Stromal cell of bone marrow (primary cell): ENCODE measurements around the gene JPH3.
A peak's percentile ranks its signal among the peaks of the same experiment; 100 is the strongest.

ENCODE experiments used
- DNase-seq: peaks from one replicate; pipeline ENCODE4 v3.0.0-alpha.2; 2012; ENCODE audit warnings: low read depth

The JPH3 gene

DNA sequence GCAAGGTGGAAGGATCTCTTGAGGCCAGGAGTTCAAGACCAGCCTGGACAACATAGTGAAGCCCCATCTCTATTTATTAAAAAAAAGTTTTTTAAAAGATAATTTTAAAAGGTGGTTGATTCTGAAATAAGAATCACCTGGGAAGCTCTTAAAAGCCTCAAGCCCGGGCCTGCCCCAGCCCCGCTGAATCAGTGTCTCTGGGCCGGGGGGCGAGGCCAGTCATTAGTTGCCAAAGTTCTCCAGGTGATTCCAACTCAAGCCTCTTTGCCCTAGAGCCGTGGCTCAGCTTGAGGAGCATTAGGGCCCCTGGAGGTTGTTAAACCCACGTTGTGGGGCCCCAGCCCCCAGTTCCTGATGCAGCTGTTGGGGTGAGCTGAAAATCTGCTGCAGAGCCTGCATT is 24.6 kb downstream of the JPH3 start:
- DNase-seq = no peak

DNA sequence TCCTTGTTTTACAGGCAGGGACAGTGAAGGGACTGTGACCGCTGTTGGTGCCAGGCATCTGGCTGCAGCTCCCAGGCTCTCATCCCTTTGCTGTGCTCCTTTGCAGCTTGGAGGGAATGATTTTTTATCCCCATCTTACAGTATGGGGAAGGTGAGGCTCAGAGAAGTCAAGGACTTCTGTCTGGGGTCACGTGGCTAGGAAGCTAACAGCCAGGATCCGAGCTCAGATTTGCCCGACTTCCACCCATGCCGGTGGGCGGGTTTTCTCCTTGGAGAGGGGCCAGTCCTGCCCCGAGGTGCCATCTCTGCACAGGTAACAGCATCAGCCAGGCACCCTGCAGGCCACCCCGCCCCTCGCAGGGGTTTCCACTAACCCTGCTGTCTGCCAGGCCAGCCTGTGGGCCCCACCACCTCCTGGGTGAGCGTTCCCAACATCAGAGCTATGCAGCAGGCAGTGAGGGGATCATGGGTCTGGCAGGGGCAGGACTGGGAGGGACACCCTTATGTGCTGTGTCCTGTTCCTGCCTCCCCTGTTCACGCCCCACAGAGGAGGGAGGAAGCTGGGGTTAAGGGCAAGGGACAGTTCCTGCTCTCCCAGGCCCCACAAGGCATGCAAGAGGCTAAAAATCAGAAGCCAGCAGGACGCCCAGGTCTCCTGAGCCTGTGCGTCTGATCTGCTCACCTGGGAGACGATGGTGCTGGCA is 25.4 kb downstream of the JPH3 start:
- DNase-seq = no peak

DNA sequence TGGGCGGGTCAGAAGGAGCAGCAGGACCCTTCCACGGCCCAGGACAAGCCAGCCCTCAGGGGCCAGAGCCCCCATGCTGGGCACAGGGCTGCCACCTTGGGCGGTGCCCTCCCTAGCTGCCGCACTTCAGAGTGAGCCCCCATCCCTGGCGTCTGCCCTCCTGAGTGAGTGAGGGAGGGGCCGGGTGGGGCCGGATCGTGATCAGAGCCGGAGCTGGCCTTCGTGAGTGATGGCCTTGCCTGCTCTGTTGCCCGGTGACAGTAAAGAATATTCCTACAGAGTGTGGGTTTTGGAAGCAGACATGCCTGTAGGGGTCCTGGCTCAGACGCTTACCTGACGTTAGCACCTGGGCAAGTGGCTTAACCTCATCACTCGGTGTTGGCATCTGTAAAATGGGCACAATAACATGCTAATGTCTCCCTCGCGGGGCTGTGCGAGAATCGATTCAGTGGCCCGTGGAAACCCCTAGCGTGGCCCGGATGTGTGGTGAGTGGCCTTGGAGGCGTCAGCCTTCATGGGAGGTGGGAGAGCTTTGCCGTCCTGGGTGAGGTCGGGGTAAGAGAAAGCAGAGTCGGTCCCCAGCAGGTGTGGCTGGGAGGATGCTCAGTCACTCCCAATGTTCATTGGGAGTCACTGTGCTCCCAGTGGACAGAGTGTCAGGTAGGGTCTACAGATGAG is 26.1 kb downstream of the JPH3 start:
- no peak for DNase-seq

DNA sequence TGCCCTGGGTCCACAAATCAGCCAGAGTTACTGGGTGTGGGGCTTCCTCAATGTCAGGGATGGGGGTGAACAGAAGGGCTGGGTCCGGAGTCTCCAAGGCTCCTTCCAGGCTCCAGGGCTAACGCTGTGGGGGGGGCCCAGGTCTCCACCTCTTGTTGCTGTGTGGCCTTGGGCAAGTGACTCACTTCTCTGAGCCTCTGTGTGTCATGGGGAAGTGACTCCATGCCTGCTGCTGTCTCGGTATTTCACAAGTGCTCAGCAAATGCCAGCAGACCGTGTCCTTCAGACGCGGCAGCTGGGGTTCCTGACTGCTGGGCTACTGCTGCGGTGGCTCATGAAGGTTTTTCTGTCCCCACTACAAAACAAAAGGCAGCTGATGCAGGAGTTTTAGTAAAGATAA is 26.6 kb downstream of the JPH3 start:
- DNase-seq = no peak

DNA sequence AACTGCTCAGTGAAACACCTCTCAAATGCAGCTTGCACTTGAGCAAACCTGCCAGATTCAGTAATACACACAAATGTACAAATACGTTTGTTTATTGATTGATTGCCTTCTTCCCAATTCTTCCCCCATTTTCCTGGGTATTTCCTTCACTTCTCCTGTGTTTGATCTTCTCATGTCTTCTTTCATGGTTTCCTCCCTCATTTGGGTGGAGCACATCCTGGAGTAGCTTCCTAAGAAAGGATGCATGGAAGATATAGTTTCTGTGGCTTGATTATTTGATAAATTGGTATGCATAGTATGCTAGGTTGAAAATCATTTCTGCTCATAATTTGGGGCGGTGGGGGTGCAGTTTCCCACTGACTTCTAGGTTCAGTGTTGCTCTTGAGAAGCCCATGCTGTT is 28.8 kb downstream of the JPH3 start:
- no peak for DNase-seq

DNA sequence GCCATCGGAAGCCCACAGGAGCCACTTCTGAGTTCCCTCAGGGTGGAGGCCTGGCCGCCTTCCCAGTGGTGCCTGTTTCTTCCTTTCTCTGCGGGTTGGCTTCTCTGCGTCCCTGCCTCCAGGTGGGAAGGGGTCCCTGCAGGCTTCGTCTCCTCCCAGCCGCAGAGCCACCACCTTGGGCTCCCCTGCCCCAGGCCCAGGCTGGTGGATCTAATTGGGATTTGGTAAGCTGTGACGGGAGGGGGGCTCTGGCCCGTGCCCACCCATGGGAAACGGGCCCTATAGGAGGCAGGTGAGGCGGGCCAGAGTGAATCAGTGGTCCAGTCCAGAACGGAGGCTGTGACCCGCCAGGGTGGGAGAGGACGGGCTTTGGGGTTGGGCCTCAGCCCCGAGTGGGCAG is 32.1 kb downstream of the JPH3 start:
- DNase-seq = no peak

DNA sequence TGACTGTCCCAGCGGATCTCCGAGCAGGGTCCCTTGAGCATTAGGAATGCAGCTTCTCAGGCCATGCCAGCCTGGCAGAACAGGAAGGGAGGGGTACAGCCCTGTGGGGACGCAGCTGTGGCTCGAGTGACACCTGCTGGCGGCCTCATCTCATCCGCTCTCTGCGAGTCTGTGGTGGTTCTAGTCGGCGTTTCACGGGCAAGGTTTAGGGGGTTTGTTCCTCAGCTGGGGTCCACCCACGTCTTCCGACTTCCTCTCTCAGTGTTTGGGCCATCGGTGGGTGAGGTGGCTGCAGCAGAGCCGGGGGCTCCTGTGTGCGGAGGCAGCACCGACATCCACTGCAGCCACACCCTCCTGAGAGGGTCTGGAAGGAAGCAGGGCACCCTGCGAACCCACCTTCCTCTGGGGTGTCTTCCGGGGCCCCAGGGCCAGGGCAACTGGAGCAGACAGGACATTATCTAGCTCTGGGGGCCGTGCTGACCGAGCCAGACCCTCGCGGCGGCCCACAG is 33.3 kb downstream of the JPH3 start:
- peak; percentile 10 for DNase-seq

DNA sequence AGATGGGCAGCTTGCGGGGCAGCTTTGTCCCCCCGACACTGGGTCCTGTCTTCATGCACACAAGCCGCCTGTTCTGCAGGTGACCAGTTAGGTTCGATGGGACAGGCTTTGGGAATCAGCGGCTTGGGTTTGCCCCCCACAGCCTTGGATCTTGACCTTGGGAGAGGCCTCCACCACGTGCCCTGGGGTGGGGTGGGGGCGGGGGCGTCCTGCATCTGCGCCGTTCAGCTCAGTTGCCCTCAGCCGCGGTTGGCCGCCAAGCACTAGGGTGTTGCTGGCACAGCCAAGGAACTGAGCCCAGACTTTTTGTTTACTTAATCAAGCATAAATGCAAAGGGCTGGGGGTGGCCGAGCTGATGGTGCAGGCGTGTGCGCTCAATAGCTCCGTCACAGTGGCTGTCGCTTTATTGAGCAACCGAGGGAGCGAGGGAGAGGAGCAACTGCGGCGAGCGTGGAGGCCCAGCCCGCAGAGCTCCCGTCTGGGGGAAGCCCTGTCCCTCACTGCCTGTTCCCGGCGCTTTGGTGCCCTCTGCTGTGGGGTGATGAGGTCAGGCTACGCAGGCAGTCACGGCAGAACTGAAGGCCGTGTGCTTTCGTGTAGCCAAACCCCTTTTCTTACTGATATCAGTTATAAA is 33.9 kb downstream of the JPH3 start:
- DNase-seq = peak; percentile 70

DNA sequence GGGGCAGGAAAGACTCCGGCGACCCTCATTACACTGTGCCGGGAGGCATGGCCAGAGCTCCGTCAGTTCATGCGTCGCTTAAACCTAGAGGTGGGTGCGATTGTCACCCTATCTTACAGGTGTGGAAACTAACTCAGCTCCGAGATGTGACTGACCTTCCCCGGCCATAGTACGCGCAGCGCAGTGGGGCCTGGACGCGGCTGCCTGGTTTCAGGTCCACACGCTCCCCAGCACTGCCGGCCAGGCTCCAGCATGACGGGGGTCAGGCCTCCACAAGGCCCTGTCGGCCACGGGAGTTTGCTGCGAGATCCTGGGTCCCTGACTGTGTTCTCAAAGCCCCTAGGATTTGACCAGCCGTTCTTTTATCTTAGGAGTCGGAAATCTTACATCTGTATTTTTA is 34.4 kb downstream of the JPH3 start:
- DNase-seq = no peak

DNA sequence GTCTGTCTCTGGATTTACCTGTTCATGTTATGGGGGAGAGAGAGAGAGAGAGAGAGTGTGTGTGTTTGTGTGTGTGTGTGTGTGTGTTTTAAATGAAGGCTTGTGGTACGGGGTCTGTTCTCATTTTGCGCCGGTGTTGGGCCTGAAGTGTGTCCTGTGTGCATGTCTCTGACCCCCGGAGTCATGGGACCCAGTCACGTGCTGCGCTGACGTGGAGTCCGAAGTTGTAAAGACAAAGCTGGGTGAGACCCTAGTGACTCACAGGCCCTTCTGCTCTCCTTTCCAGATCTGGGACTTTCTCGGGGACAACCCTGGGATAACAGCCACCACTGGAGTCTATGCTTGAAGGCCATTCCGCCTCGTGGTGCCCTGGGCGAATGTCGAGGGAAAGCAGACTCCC is 35.0 kb downstream of the JPH3 start:
- no peak for DNase-seq

DNA sequence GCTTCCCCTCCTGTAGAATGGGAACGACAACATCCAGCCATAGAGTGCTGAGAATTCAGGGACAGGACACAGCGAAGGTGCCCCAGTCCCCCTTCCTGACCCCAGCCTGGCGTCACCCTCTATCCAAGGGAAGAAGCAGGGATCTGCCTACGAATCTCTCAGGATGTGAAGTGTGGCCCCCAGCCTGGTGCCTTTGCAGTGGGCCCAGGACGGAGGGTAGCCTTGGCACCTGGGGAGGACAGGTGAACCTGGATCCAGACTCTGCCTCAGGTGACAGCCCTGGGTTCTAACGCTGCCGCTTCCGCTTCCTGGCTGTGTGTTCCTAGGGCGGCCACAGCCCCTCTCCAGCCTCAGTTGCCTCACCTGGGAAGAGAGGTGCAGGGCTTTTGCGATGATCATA is 36.4 kb downstream of the JPH3 start:
- DNase-seq = no peak

DNA sequence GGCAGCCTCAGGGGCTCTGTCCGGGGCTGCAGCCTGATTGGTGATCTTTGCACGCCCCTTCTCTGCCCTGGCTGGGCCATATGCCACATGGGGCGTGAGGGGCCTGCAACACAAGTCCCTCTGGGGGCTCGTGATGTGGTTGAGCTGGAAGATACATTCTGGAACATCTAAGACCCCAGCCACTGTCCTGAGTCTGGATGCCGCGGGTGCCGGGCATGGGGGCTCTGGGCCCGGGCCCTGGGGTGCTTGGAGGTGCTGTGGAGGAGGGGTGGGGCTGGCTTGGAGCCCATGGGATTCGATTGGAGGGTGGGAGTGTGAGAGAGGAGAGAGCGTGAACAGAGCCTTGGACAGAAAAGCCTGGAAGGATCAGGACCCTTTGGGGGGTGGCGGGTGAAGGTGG is 39.4 kb downstream of the JPH3 start:
- DNase-seq = no peak

DNA sequence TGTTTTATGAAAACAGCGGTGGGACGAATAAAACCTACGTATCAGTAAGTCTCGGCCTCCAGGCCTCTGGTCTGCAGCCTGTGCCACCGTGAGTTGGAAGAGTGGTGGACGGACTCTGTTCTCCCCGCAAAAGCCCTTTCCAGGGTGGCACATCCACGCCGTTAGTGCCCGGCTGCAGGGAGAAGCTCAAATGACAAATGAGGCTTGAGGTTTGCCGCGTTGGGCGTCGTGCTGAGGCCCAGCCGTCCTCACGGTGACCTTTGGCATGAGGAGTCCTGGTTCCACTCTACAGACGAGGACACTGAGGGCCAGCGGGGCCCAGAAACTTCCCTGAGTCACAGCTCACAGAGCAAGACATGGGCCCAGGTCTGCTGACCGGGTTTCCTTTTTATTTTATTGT is 40.2 kb downstream of the JPH3 start:
- DNase-seq = no peak

DNA sequence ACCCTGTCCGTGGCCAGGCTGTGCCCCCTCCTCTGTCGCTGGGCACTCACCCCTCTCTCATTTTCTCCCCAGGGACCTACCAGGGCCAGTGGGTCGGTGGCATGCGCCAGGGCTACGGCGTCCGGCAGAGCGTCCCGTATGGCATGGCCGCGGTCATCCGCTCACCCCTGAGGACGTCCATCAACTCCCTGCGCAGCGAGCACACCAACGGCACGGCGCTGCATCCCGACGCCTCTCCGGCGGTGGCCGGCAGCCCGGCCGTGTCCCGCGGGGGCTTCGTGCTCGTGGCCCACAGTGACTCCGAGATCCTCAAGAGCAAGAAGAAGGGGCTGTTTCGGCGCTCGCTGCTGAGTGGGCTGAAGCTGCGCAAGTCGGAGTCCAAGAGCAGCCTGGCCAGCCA is 41.9 kb downstream of the JPH3 start:
- DNase-seq = no peak

DNA sequence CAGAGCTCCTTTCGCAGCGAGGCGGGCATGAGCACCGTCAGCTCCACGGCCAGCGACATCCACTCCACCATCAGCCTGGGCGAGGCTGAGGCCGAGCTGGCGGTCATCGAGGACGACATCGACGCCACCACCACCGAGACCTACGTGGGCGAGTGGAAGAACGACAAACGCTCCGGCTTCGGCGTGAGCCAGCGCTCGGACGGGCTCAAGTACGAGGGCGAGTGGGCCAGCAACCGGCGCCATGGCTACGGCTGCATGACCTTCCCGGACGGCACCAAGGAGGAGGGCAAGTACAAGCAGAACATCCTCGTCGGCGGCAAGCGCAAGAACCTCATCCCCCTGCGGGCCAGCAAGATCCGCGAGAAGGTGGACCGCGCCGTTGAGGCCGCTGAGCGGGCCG is 42.3 kb downstream of the JPH3 start:
- DNase-seq = no peak

DNA sequence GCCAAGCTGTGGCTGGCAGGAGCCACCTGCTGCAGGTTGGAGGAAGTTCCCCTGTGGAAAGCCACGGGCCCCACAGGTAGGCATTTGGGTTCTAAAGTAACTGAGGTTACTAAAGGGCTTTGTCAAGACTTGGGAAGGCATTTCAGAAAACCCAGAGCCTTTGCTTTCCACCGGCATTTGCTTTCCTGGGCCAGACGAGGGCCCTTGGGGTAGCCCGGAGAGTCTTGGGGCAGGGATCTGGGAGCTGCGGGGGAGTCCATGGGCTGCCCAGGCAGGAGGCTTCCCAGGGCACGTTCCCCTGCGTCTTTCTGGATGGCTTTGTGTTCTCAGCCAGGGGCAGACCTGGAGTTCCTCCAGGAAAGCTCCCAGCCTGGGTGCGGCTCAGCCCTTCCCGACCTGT is 43.5 kb downstream of the JPH3 start:
- DNase-seq = no peak

DNA sequence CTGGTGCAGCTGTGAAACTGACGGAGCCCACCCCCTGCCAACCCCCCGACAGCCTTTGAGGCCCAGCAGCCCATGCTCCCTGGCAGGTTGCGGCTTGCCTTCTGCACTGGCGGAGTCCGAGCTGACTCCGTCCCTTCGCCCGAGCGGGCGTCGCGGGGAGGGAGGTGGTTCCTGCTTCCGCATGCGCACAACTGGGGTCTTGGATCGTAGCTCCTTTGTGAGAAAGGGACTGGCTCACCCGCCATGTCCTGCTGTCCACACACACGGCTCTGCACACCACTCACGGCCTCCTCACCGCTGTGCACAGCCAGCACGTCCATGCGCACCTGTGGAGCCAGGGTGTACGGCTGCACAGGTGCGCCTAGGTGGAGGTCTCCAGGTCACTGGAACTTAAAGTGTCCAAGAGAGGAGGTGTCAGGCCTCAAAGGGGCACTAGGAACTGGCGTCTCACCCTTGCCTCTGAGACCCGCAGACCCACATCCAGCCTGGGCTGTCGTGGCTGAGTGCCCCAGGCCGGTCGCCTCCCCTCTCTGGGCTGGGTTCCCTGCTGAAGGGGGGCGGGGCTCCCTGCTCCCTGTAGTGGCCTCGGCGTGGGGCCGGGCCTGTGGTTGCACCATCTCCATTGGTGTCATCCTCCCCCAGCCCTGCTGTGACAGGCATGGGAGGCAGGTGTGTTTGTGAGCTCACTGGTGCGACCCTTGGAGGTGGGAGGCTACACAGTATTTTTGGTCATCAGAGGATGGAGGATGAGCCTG is 45.3 kb downstream of the JPH3 start:
- DNase-seq = no peak

DNA sequence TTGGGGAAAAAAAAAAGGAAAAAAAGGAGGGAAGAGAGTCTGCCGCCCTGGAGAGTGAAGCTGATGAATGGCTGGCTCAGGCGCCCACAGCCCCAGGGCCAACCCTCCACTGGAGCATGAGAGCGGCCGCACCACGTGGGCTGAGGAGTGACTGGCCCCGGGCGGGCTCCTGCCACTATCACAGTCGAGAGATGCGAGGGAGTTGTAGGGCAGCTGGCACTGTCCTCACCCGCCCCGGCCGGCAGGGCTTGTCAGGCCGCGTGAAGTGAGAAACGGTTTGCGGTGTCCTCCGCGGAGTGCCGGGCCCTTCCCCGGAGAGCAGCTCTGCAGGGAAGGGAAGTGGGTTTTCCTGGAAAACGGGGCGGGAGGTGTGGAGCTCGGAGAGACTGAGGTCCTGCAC is 45.9 kb downstream of the JPH3 start:
- no peak for DNase-seq

DNA sequence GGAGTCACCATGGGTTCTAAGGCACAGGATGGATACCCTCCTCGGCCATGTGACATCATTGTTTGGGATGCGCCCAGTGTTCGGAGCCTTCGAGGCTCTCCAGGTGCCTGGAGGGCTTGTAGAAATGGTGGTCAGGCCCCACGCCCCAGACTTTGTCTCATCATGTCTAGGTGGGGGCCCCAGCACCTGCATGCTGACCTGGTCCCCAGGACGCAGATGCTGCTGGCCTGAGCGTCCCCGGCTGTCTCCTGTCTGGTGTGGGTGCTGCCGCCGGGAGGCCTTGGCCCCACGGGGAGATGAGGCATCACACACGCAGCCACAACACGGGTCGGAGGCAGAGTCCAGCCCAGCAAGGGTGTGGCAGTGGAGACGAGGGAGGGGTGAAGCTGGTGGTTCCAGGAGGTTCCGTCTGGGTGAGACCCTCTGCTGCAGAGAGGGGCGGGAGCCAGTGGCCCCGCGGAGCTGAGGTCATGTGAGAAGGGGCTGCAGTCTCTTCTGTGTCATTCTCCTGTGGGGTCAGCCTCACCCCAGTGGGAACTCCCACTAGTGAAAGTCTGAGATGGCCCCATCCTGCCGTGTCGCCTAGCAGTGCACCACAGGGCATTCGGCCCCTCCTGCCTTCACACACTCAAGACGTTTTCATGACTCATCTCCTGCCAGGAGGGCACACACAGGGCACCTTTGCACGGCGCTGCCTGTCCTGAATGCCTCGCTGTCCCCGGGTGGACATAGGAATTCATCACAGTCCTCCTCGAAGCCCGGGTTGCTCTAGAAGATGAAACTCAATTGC is 46.6 kb downstream of the JPH3 start:
- DNase-seq = no peak

DNA sequence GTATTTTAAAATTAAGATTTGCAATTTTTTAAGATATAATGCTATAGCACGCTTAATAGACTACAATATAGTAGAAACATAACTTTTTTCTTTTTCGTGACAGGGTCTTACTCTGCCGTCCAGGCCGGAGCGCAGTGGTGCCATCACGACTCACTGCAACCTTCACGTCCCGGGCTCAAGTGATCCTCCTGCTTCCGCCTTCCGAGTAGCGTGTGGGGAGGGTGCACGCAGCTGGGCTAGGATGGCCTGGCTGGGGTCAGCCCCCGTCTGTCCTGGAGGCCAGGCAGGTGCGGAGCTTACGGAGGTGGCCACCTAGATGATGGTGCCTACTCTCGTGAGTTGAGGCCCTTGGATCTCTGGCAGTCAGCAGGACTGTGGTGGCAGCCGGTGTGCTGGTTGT is 50.1 kb downstream of the JPH3 start:
- DNase-seq = no peak

DNA sequence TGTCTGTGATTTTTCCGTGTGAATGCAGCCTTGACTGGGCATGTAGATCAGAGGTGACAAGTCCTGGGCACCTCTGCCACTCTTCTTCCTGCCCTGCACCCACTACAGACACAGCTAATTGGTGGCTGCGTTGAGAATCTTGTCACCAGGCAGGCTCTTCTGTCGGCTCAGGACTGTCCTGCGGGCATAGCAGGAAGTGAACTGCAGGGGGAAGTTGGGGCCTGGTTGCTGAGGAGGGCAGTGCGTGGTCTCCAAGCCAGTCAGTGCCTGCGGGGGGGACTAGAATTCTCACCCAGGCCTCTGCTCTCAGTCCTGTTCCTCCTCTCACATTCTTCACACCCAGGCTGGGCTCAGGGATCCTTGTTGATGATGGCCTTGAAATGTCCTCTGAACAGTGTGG is 50.5 kb downstream of the JPH3 start:
- no peak for DNase-seq

DNA sequence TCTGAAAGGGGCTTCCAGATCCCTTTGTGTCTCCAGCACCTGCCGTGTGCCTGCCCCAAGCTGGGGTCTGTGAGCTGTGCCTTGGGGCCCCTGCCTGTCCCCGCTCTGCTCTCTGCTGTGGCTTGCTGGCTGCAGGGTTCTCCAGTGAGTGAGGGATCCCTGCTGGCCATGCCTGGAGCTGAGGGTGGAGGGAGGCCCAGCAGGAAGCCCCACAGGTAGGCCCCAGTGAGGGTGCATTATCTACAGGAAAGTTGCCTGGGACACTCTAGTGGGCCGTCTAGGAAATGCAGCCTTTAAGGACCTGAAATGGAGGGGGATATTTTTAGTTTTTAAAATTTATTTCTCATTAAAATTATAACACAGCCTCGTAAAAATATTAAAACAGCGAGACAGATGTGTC is 50.9 kb downstream of the JPH3 start:
- DNase-seq = no peak
